GM18505 (cell line): ENCODE measurements around the gene MR1.
"Not testable (repeated sequence)": the region's sequence is repeated elsewhere in the genome, so short reads cannot be mapped to it uniquely, and the experiment has no call there.

Source experiments
- ATAC-seq: cut with Tn5 transposase; IDR thresholded peaks from one replicate; pipeline ENCODE4 v1.9.1; 2021; ENCODE audit not compliant: unreplicated experiment
- POLR2A ChIP-seq: IDR thresholded peaks from 4 replicates; pipeline ENCODE4 v1.6.1; 2011; ENCODE audit warnings: borderline replicate concordance; ENCODE audit not compliant: insufficient read depth, insufficient read length; ENCODE audit errors: extremely low read depth

Gene MR1

DNA sequence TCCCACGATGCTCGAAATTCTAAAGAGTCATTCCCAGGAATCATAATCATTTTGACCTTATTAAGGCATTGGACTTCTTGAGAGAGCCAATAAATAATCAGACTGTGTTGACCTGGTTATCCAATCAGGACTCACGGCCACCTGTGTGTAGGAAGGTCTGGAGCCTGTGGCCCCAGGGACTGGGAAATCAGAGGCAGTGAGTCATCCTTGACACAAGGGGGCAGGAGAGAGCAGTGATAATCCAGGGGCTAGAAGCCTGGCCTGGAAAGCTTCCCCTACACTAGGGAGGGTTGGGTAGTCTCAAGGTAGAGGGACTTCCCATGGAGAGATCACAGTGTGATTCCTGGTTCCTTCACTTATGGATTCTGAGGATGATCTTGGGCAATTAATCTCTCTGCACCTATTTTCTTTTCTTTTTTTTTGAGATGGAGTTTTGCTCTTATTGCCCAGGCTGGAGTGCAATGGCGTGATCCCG lies 4.7 kb downstream of the MR1 start:
- TF ChIP-seq POLR2A = no peak
- no peak for ATAC-seq

GRCh38 chr1:181040284-181040865 lies 6.6 kb downstream of the MR1 start:
- no peak for TF ChIP-seq POLR2A

DNA sequence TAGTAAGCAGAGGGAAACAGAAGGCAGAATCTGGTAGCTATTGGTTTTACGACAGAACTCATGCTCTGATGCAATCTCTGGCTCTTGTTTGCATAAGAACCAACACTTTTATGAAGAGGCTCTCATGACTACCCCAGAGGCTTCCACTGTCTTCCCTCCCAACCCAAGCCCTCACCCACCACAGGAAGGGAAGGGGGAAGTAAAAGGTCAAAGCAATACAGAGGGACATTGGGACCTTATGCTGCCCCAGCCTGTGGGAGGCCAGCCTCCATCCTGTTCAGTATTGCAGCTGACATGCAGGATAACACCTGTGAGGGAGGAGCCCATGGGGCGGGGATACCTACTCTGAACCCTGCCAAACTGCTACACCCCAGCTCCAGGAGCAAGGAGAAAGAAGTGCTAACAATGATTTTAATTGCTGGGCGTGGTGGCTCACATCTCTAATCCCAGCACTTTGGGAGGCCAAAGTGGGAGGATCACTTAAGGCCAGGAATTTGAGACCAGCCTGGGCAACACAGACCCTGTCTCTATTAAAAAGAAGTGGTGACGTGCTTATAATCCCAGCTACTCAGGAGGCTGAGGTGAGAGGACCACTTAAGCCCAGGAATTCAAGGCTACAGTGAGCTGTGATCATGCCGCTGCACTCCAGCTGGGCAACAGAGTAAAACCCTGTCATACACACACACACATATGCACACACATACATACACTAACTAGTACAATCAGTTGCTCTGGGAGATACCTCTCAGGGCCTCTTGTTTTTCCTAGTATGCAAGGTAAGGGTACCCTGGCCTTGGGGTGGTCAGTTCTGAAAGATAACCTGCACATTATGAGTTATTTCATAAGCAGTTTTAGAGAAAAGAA lies 9.5 kb downstream of the MR1 start:
- ATAC-seq = no peak

More at GRCh38 chr1:181040284-181040865, 6.6 kb downstream of the MR1 start:
- no peak for ATAC-seq

GRCh38 chr1:181044449-181044966 lies 10.7 kb downstream of the MR1 start:
- no peak for ATAC-seq

More for the DNA sequence above, 9.5 kb downstream of the MR1 start:
- TF ChIP-seq POLR2A = no peak

GRCh38 chr1:181045946-181046345 lies 12.2 kb downstream of the MR1 start:
- ATAC-seq = not testable (repeated sequence)

More at GRCh38 chr1:181044449-181044966, 10.7 kb downstream of the MR1 start:
- TF ChIP-seq POLR2A = no peak

- TF ChIP-seq POLR2A = no peak
- ATAC-seq = no peak
Measured at GRCh38 chr1:181049378-181049777, 15.6 kb downstream of the MR1 start.

- no peak for TF ChIP-seq POLR2A
- no peak for ATAC-seq
Measured at GRCh38 chr1:181050922-181051321, 17.1 kb downstream of the MR1 start.

DNA sequence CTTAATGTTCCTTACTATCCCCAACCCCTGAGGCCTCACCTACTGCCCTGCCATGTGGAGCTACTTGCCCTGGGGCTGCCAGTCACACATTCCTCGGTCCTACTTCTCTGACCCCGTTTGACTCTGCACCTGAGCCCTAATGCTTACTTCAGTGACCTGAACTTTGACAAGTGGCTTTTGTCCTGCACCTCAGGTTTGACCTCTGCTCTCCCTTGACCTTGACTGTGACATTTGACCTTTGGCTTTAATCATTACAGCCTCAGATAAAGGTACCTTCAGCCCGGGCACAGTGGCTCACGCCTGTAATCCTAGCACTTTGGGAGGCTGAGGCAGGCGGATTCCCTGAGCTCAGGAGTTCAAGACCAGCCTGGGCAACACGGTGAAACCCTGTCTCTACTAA lies 22.8 kb downstream of the MR1 start:
- TF ChIP-seq POLR2A = no peak
- no peak for ATAC-seq

DNA sequence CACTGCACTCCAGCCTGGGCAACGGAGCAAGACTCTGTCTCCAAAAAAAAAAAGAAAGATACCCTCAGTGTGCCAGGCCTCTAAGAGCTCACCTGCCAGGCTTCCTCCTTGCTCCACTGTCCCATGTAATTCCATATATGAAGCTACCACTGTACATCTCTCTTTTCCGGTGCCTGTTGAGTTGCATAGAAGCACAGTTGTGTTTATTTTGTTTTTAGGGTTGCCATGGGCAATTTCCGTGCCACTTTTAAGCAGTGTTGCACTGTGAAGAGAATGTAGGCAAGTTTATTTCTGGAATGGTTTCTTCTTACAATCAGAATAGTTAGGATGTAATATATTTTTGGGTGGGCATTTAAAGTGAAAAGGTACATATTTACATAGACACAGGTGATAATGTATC lies 23.3 kb downstream of the MR1 start:
- no peak for ATAC-seq
- no peak for TF ChIP-seq POLR2A

GRCh38 chr1:181059435-181059834 lies 25.7 kb downstream of the MR1 start:
- ATAC-seq = no peak
- no peak for TF ChIP-seq POLR2A

DNA sequence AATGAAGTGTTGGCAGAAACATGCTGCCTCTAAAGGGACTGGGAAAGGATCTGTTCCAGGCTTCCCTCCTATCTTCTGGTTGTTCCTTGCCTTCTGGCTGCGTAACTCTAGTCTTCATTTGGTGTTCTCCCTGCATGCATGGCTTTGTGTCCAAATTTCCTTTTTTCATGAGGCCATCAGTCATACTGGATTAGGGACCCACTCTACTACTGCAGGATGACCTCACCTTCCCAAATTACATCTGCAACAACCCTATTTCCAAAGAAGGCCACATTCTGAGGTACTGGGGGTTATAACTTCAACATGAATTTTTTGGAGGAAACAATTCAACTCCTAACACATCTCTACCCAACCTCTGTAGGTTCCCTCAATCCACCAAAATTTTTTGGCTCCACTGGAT lies 26.3 kb downstream of the MR1 start:
- TF ChIP-seq POLR2A = no peak
- no peak for ATAC-seq

DNA sequence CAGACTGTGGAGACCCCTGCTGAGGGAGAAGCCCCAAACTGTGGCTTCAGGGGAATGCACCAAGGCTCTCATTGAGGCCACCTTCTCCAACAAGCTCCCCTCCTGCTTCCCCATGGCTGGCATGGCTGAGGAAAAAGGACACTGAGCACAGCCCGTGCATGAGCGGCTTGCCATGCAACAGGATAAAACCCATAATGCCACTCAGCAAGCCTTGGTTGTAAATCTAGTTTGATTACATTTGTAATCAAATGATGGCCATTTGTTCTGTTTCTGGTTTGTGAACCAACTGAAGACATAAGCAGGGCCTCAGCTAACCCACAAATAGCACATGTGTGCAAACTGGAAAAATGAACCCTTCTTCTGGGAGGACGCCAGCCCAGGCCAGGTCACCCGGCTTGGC lies 27.2 kb downstream of the MR1 start:
- not testable (repeated sequence) for ATAC-seq

GRCh38 chr1:181061487-181061886 lies 27.7 kb downstream of the MR1 start:
- ATAC-seq = no peak
- no peak for TF ChIP-seq POLR2A
